Measurements from ENCODE around the gene ATP9B. TPM values are rescaled to one million over a fixed set of nuclear protein-coding genes. Genes with fewer than 3 reads are reported as not detected.

ATP9B gene
- polyA plus RNA-seq, 3 donors, result 7.2 to 20.3 (median 14.0) TPM

GRCh38 chr18:79019881-79020280 is 49.3 kb upstream of the ATP9B start:
- no peaks in the 10 kb centered on the region for H3K36me3 ChIP-seq (replicated peaks in 1 of 2; ENCODE audit: control insufficient read depth in 1 of 2, insufficient read depth in 2 of 2, low read length in 2 of 2)
- no peaks in the 10 kb centered on the region for H4K20me1 ChIP-seq (ENCODE audit: insufficient read depth, low read length)
- Mint-ChIP-seq H3K27me3 (ENCODE audit: low read depth in 3 of 3) (peaks cover 0 to 6% (median 0%) of the 10 kb centered on the region in 3 donors), H3K27ac (no peak overlapping the region), H3K9me3 (peaks cover 7 to 16% (median 11%) of the 10 kb centered on the region in 7 donors), H3K4me3 (no peak overlapping the region), H3K4me1 (no peaks in the 10 kb centered on the region), H3K36me3 (no peaks in the 10 kb centered on the region)
- H3K9me3 ChIP-seq (replicated peaks in 1 of 2; ENCODE audit: control insufficient read depth in 1 of 2, insufficient read depth in 1 of 2, low read length in 2 of 2), result peaks cover 0 to 15% of the 10 kb centered on the region in 2 donors
- intact Hi-C loops (cut with micrococcal nuclease), result no loop called here
- no peaks in the 10 kb centered on the region for H3K4me1 ChIP-seq (ENCODE audit: control insufficient read depth in 1 of 2, insufficient read depth in 2 of 2, low read length in 2 of 2)
- H3K27ac ChIP-seq (ENCODE audit: low read depth in 1 of 2, low read length in 2 of 2), result no peak overlapping the region
- WGBS (ENCODE audit: insufficient coverage), result 91% methylated on average over 6 of the region's 7 CpGs
- H3K4me2 ChIP-seq (replicated peaks; ENCODE audit: extremely low read depth, low read length, poor library complexity, severe bottlenecking), result no peak overlapping the region
- no peak overlapping the region for H3K4me3 ChIP-seq (replicated peaks in 1 of 3; ENCODE audit: low read depth in 2 of 3, low read length in 3 of 3)
- TF ChIP-seq CTCF (IDR thresholded peaks at IDR 0.05), result no peak
- H2AFZ ChIP-seq (ENCODE audit: insufficient read depth, low read depth, low read length, poor library complexity, severe bottlenecking), result no peak overlapping the region
- no peaks in the 10 kb centered on the region for H3K79me2 ChIP-seq (ENCODE audit: insufficient read depth, low read length)
- H3K9ac ChIP-seq (ENCODE audit: insufficient read depth, low read length, poor library complexity, severe bottlenecking), result no peak overlapping the region
- no peaks in the 10 kb centered on the region for H3K27me3 ChIP-seq (ENCODE audit: control insufficient read depth in 2 of 2, insufficient read depth in 2 of 2, low read length in 2 of 2)
- DNase-seq, result no peak

GRCh38 chr18:79022603-79023002 is 46.6 kb upstream of the ATP9B start:
- Mint-ChIP-seq H3K27ac (no peak overlapping the region), H3K36me3 (no peaks in the 10 kb centered on the region), H3K4me3 (no peak overlapping the region), H3K27me3 (ENCODE audit: low read depth in 3 of 3) (peaks cover 0 to 5% (median 1%) of the 10 kb centered on the region in 3 donors), H3K4me1 (no peaks in the 10 kb centered on the region), H3K9me3 (peaks cover 14 to 27% (median 18%) of the 10 kb centered on the region in 7 donors)
- Histone ChIP-seq H4K20me1 (ENCODE audit: insufficient read depth, low read length) (no peaks in the 10 kb centered on the region), H3K27ac (ENCODE audit: low read depth in 1 of 2, low read length in 2 of 2) (no peak overlapping the region), H3K79me2 (ENCODE audit: insufficient read depth, low read length) (no peaks in the 10 kb centered on the region), H3K4me2 (replicated peaks; ENCODE audit: extremely low read depth, low read length, poor library complexity, severe bottlenecking) (no peak overlapping the region), H3K9ac (ENCODE audit: insufficient read depth, low read length, poor library complexity, severe bottlenecking) (no peak overlapping the region), H3K36me3 (replicated peaks in 1 of 2; ENCODE audit: control insufficient read depth in 1 of 2, insufficient read depth in 2 of 2, low read length in 2 of 2) (no peaks in the 10 kb centered on the region), H3K4me3 (replicated peaks in 1 of 3; ENCODE audit: low read depth in 2 of 3, low read length in 3 of 3) (no peak overlapping the region), H3K4me1 (ENCODE audit: control insufficient read depth in 1 of 2, insufficient read depth in 2 of 2, low read length in 2 of 2) (no peaks in the 10 kb centered on the region), H3K9me3 (replicated peaks in 1 of 2; ENCODE audit: control insufficient read depth in 1 of 2, insufficient read depth in 1 of 2, low read length in 2 of 2) (peaks cover 0 to 24% of the 10 kb centered on the region in 2 donors), H2AFZ (ENCODE audit: insufficient read depth, low read depth, low read length, poor library complexity, severe bottlenecking) (no peak overlapping the region), H3K27me3 (ENCODE audit: control insufficient read depth in 2 of 2, insufficient read depth in 2 of 2, low read length in 2 of 2) (no peaks in the 10 kb centered on the region)
- intact Hi-C loops (cut with micrococcal nuclease), result no loop called here
- TF ChIP-seq CTCF (IDR thresholded peaks at IDR 0.05), result no peak
- 98% methylated on average over 24 of the region's 25 CpGs for WGBS (ENCODE audit: insufficient coverage)
- no peak for DNase-seq

All from CD14-positive monocyte (primary cell).